Right lobe of liver (tissue), 6 donors: ENCODE data around the gene ZNF14. TPM values are rescaled to one million over a fixed set of nuclear protein-coding genes. Genes with fewer than 3 reads are reported as not detected.
A peak's percentile ranks its signal among the peaks of the same experiment; 100 is the strongest.

Experiments
- ATAC-seq, 4 donors: fragments of 200-7000 bp; cut with Tn5 transposase; one replicate each; pipeline ENCODE4 v1.9.1; 2020; ENCODE audit warnings: mild to moderate bottlenecking in 4 of 4, moderate library complexity in 4 of 4
- DNase-seq, 3 donors: peaks; one replicate each; pipeline ENCODE4 v3.0.0-alpha.2; 2020
- H3K27ac ChIP-seq, 3 donors: fragments of 200-600 bp; one replicate each; pipeline ENCODE4 v1.8.0; 2022
- H3K27me3 ChIP-seq, 2 donors: fragments of 200-600 bp; one replicate each; pipeline ENCODE4 v1.8.0; 2022
- H3K36me3 ChIP-seq, 4 donors: fragments of 200-600 bp; sonication (generic) in 1 of 4; one replicate each; pipeline versions ENCODE4 v1.5.1 to v1.8.0; 2017 to 2022; ENCODE audit warnings: control low read depth in 1 of 4
- H3K4me1 ChIP-seq, 4 donors: fragments of 200-600 bp; sonication (generic) in 1 of 4; one replicate each; pipeline versions ENCODE4 v1.5.1 to v1.8.0; 2017 to 2022; ENCODE audit warnings: control low read depth in 1 of 4
- H3K4me3 ChIP-seq, 3 donors: fragments of 200-600 bp; one replicate each; pipeline ENCODE4 v1.8.0; 2022
- H3K9me3 ChIP-seq, 4 donors: fragments of 200-600 bp; sonication (generic) in 1 of 4; one replicate each; pipeline versions ENCODE4 v1.5.1 to v1.8.0; 2017 to 2022; ENCODE audit warnings: control low read depth in 1 of 4
- POLR2A ChIP-seq: fragments of 450-650 bp; IDR thresholded peaks from one replicate; pipeline ENCODE4 v1.6.1; 2017; ENCODE audit warnings: antibody characterized with exemption, mild to moderate bottlenecking
- WGBS: methylation state at CpG from one replicate; pipeline ENCODE4 v1.1.6; 2018; ENCODE audit warnings: low coverage, low lambda C conversion rate; ENCODE audit not compliant: insufficient coverage; ENCODE audit errors: missing lambda C conversion rate; 5-methylcytosine and 5-hydroxymethylcytosine counted together
- intact Hi-C, 2 donors: fragments of 100-400 bp; cut with DNase I; formaldehyde crosslinking; loops; one replicate each; pipeline versions ENCODE4 v1.11.2 to v1.14.1; 2022
- total RNA-seq, 6 experiments: library from RNA; depleted of rRNA in 2 of 6; stranded (reverse); fragments of >200 nt in 2 of 6; fragmentation: NEBNext Ultra II Directional in 3 of 6; extraction: Animal tissue kit (Norgen Biotek cat#: 25700) in 3 of 6; gene quantifications; one replicate each; pipeline versions ENCODE4 v1.1.0 to v1.2.4, GENCODE V29; 2016 to 2023
- TF ChIP-seq, protein P1 (sequence below), 4 donors: fragments of 200-600 bp in 3 of 4; fragments of 450-650 bp in 1 of 4; IDR thresholded peaks; one replicate each; pipeline versions ENCODE4 v1.5.1 to v1.8.0; 2016 to 2022; ENCODE audit warnings: antibody characterized with exemption in 4 of 4, mild to moderate bottlenecking in 2 of 4
- donor health status: DM: no; HTN: yes; CAD: no.
- donor health status: DM: no; HTN: no; CAD: no.
- donor health status: DM: no; HTN: no; CAD: no.
- donor health status: DM: no; HTN: yes; CAD: no.
- donor health status: DM: no; HTN: yes; CAD: no.

ZNF14 gene
- total RNA-seq, 6 experiments from 2014 or later = 0.25 to 0.67 (median 0.41) TPM

DNA sequence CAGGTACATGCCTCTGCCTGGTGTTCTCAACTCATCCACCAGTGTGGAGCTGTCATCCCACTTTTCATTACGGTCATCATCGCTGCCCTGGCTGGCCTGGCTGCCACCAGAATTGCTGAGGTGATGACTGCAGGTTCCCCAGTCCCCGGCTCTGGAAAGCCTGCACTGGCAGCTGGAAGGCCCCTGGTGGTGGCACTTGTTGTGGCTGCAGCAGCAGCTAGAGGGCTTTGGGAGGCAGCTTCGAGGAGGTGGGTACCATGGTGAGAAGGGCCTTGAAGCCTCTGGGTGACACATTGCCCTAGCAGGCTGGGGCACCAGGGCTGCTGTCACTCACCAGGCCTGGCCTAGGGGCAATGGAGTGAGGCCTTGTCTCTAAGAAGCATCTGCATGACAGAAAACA lies 25.3 kb upstream of the ZNF14 start:
- 100% methylated on average over 2 of the region's 4 CpGs for WGBS
- Histone ChIP-seq H3K36me3 (no peaks in the 10 kb centered on the region), H3K27ac (no peak overlapping the region), H3K4me1 (no peaks in the 10 kb centered on the region), H3K27me3 (no peaks in the 10 kb centered on the region), H3K9me3 (no peaks in the 10 kb centered on the region), H3K4me3 (no peak overlapping the region)
- DNase-seq (peak in 1 of 3 donors; percentile 47), ATAC-seq (no peak)
- TF ChIP-seq POLR2A = no peak
- TF ChIP-seq, protein P1, sequence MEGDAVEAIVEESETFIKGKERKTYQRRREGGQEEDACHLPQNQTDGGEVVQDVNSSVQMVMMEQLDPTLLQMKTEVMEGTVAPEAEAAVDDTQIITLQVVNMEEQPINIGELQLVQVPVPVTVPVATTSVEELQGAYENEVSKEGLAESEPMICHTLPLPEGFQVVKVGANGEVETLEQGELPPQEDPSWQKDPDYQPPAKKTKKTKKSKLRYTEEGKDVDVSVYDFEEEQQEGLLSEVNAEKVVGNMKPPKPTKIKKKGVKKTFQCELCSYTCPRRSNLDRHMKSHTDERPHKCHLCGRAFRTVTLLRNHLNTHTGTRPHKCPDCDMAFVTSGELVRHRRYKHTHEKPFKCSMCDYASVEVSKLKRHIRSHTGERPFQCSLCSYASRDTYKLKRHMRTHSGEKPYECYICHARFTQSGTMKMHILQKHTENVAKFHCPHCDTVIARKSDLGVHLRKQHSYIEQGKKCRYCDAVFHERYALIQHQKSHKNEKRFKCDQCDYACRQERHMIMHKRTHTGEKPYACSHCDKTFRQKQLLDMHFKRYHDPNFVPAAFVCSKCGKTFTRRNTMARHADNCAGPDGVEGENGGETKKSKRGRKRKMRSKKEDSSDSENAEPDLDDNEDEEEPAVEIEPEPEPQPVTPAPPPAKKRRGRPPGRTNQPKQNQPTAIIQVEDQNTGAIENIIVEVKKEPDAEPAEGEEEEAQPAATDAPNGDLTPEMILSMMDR (IDR thresholded peaks at IDR 0.05) = no peak
- intact Hi-C loops = no loop called here

DNA sequence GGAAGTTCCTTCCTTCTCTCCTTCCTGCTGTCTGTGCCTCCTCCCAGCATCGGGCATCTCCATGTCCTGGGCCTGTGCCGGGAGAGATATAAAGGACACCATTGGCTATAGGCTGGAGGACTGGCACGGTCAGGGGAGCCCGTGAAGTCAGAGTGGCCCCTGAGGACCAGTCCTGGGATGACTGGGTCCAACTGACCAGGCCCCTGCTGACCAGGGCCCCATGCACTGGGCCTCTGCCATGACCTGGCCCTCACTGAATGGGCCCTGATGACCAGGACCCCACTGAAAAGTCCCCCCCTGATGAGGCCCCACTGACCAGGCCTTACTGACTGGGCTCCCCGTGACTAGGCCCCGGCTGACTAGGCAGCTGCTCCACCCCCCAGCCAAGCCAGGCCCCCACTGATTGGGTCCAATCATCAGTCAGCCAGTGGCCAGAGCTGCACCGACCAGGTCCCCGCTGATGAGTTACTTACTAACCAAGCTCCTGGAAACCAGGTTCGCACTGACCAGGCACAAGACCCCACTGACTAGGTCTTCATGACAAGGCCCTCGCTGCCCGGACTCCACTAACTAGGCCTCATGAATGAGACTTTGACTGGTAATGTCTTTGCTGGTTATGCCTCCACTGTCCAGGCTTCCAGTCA lies 20.0 kb upstream of the ZNF14 start:
- Histone ChIP-seq H3K27ac (no peak overlapping the region), H3K9me3 (no peaks in the 10 kb centered on the region), H3K4me1 (no peaks in the 10 kb centered on the region), H3K36me3 (no peaks in the 10 kb centered on the region), H3K4me3 (no peak overlapping the region), H3K27me3 (no peaks in the 10 kb centered on the region)
- ATAC-seq (no peak), DNase-seq (peak in 1 of 3 donors; percentile 44)
- intact Hi-C loops = no loop called here
- TF ChIP-seq, protein P1 (IDR thresholded peaks at IDR 0.05) = no peak
- TF ChIP-seq POLR2A = no peak
- no CpG with 5 or more reads among the region's 11 CpGs for WGBS

DNA sequence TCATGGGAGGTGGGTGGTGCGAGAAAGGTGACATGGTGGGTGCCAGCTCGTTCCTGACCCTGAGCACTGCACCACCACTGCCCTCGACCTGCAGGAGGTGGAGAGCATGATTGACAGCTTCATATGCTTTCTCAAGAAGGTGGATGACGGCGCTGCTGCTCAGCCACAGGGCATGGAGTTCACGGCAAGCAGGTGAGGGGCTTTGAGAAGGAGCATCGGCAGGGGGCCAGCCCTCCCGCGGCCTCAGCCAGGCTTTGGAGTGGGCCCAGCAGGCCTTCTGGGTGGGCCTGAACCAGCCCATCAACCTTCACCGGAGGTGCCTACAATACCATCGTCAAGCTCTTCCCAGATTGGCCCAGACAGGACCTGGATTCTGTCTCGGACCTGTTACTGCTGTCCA lies 18.9 kb upstream of the ZNF14 start:
- DNase-seq (no peak), ATAC-seq (no peak)
- TF ChIP-seq, protein P1 (IDR thresholded peaks at IDR 0.05) = no peak
- no peak for TF ChIP-seq POLR2A
- intact Hi-C loops = no loop called here
- no peaks in the 10 kb centered on the region for H3K4me1 ChIP-seq
- WGBS = 27% methylated on average over 2 of the region's 12 CpGs
- H3K9me3 ChIP-seq = no peaks in the 10 kb centered on the region
- H3K36me3 ChIP-seq = no peaks in the 10 kb centered on the region
- H3K4me3 ChIP-seq = no peak overlapping the region
- H3K27ac ChIP-seq = no peak overlapping the region
- H3K27me3 ChIP-seq = no peaks in the 10 kb centered on the region

DNA sequence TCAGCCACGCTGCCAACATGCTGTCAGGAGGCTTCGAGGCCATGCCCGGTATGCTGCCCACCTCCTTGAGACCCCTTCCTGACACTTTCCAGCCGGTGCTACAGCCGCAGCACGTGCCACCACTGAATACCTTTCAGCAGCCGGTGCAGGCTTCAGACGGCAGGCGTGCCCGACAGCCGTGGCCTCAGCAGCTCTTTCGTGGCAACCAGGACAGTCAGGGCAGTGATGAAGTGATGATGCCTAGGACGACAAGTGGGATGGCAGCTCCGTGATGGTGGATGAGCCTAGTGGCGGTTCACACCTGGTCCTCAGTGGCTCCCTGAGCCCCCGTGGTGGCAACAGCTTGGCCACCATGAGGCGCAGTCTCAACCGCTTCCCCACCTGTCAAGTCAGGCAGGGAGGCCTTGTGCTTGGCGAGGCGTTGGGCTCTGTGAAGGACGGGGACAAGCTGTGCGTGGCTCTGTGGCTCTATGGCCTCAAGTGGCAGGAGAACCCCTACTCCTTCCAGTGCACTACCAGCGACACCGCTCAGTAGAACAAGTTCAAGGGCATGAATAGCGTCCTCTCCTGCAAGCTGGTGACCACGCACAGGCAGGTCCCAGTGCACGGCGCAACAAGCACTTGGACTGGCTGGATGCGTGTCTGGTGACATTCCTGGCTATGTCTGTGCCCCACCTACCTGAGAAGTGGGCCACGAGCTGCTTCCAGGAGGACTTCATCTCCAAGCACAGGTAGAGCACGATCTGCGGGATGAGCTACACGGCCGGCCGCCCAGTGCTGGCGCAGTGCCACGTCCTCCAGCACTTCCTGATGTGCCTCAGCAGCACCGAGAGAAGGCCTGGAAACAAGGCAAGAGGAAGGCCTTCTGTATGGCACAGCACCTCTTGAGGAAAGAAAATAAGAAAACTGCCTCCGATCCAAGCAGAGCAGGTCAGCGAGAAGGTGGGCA lies 18.2 kb upstream of the ZNF14 start:
- Histone ChIP-seq H3K27me3 (no peaks in the 10 kb centered on the region), H3K36me3 (no peaks in the 10 kb centered on the region), H3K4me3 (no peak overlapping the region), H3K27ac (no peak overlapping the region), H3K9me3 (no peaks in the 10 kb centered on the region), H3K4me1 (no peaks in the 10 kb centered on the region)
- DNase-seq (peak in 1 of 3 donors; percentile 39), ATAC-seq (no peak)
- intact Hi-C loops = no loop called here
- TF ChIP-seq, protein P1 (IDR thresholded peaks at IDR 0.05) = no peak
- TF ChIP-seq POLR2A = no peak
- WGBS = 77% methylated on average over 5 of the region's 40 CpGs
